GM12865 (cell line): ENCODE results near the gene LTBP1.

ENCODE experiments used
- DNase-seq: peaks from one replicate; pipeline ENCODE4 v3.0.0; 2010; ENCODE audit warnings: low read depth
- H3K4me3 ChIP-seq: 2 replicates; pipeline ENCODE4 v1.5.1; 2011; ENCODE audit warnings: mild to moderate bottlenecking, low read depth, low read length, control low read depth
- TF ChIP-seq, protein P1 (sequence below): IDR thresholded peaks from 2 replicates; pipeline ENCODE4 v1.5.1; 2011; ENCODE audit warnings: low read length, control low read depth, low read depth, inconsistent platforms; ENCODE audit not compliant: insufficient read depth; ENCODE audit errors: missing control alignments

Gene LTBP1

GRCh38 chr2:33220533-33220932, 273.8 kb downstream of the LTBP1 start:
- no peak for DNase-seq
- H3K4me3 ChIP-seq: no peak overlapping the region
- TF ChIP-seq, protein P1, sequence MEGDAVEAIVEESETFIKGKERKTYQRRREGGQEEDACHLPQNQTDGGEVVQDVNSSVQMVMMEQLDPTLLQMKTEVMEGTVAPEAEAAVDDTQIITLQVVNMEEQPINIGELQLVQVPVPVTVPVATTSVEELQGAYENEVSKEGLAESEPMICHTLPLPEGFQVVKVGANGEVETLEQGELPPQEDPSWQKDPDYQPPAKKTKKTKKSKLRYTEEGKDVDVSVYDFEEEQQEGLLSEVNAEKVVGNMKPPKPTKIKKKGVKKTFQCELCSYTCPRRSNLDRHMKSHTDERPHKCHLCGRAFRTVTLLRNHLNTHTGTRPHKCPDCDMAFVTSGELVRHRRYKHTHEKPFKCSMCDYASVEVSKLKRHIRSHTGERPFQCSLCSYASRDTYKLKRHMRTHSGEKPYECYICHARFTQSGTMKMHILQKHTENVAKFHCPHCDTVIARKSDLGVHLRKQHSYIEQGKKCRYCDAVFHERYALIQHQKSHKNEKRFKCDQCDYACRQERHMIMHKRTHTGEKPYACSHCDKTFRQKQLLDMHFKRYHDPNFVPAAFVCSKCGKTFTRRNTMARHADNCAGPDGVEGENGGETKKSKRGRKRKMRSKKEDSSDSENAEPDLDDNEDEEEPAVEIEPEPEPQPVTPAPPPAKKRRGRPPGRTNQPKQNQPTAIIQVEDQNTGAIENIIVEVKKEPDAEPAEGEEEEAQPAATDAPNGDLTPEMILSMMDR: no peak

GRCh38 chr2:33221046-33221784, 274.5 kb downstream of the LTBP1 start:
- TF ChIP-seq, protein P1: no peak
- no peak for DNase-seq
- H3K4me3 ChIP-seq: no peak overlapping the region

- H3K4me3 ChIP-seq: no peak overlapping the region
- no peak for DNase-seq
- TF ChIP-seq, protein P1: no peak
Measured at GRCh38 chr2:33222309-33222708, 275.6 kb downstream of the LTBP1 start.

DNA sequence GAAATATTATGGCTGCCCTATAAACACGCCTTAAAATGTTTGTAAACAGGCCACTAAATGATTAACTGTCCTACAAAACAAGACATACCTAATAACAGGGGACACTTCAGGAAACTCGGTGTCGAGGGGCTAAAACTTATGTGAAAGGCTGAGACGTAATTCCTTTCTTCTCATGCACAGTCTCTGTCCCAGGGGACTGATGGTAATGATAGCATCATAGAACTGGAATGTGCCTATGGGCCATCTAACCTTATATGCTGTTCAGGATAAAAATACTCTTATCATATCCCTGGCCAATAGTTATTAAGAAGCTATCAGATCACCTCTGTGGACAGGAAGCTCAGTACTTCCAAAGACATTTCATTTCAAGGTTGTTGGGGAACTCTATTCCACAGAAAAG, 277.1 kb downstream of the LTBP1 start:
- TF ChIP-seq, protein P1: no peak
- no peak overlapping the region for H3K4me3 ChIP-seq
- no peak for DNase-seq

DNA sequence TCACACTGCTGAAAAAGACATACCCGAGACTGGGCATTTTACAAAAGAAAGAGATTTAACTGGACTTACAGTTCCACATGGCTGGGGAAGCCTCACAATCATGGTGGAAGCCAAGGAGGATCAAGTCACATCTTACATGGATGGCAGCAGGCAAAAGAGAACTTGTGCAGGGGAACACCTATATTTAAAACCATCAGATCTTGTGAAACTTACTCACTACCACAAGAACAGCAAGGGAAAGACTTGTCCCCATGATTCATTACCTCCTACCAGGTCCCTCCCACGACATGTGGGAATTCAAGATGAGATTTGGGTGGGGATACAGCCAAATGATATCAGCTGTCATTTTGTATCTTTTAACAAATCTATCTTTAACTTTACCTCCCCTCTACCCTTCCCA, 278.6 kb downstream of the LTBP1 start:
- no peak for DNase-seq
- H3K4me3 ChIP-seq: no peak overlapping the region
- TF ChIP-seq, protein P1: no peak

GRCh38 chr2:33226546-33226945, 279.8 kb downstream of the LTBP1 start:
- no peak overlapping the region for H3K4me3 ChIP-seq
- DNase-seq: no peak
- TF ChIP-seq, protein P1: no peak

DNA sequence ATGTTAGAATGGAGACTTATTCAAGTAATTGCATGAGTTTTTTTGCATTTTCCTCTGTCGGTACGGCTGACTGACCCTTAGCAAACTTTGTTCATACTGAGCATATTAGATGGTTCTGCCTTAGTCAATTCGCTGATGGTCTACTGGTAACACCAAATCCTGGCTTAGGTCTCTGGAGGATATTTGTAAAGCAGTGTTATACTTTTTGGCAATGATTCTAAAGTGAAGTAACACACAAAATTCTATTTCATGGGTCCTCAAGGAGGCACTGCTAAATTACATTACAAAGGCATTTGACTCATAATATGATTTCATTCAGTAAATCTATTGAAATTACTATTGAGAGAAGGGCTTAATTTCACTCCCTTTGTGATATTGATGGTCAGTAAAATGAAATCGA, 282.9 kb downstream of the LTBP1 start:
- DNase-seq: no peak
- H3K4me3 ChIP-seq: no peak overlapping the region
- TF ChIP-seq, protein P1: no peak
